ENCODE results near the gene NUP210.

NUP210 gene

DNA sequence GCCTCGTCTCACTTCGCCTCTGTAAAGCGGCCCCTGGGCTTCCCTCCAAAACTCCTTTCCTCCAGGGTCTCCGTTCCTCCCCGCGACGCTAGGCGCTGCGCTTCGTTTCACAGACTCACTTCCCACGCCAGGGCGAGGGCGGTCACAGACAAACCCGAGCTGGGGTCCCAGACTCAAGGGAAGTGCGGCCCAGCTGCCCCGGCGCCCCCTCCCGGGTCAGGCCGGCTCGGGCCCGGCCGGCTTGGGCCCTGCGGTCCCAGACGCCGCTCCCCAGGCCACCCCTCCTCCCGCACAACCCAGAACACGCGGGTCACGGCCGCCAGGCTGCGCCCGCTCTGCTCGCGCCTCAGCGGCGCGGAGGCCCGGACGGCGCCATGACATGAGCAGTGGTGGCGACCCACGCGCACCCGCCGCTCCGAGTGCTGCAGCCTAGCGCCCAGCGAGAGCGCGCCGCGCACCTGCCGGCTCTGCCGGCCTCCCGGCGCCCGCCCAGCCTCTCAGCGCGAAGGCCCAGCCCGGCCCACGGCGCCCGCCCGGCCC lies 547 bp downstream of the NUP210 start:
- peak overlapping the region; percentile 50 for H3K4me3 ChIP-seq (ENCODE audit: low read length)
- no peak for DNase-seq (ENCODE audit: low read depth)
- TF ChIP-seq, protein P1, sequence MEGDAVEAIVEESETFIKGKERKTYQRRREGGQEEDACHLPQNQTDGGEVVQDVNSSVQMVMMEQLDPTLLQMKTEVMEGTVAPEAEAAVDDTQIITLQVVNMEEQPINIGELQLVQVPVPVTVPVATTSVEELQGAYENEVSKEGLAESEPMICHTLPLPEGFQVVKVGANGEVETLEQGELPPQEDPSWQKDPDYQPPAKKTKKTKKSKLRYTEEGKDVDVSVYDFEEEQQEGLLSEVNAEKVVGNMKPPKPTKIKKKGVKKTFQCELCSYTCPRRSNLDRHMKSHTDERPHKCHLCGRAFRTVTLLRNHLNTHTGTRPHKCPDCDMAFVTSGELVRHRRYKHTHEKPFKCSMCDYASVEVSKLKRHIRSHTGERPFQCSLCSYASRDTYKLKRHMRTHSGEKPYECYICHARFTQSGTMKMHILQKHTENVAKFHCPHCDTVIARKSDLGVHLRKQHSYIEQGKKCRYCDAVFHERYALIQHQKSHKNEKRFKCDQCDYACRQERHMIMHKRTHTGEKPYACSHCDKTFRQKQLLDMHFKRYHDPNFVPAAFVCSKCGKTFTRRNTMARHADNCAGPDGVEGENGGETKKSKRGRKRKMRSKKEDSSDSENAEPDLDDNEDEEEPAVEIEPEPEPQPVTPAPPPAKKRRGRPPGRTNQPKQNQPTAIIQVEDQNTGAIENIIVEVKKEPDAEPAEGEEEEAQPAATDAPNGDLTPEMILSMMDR (conservative IDR thresholded peaks at IDR 0.05; ENCODE audit: low read depth, low read length): no peak

DNA sequence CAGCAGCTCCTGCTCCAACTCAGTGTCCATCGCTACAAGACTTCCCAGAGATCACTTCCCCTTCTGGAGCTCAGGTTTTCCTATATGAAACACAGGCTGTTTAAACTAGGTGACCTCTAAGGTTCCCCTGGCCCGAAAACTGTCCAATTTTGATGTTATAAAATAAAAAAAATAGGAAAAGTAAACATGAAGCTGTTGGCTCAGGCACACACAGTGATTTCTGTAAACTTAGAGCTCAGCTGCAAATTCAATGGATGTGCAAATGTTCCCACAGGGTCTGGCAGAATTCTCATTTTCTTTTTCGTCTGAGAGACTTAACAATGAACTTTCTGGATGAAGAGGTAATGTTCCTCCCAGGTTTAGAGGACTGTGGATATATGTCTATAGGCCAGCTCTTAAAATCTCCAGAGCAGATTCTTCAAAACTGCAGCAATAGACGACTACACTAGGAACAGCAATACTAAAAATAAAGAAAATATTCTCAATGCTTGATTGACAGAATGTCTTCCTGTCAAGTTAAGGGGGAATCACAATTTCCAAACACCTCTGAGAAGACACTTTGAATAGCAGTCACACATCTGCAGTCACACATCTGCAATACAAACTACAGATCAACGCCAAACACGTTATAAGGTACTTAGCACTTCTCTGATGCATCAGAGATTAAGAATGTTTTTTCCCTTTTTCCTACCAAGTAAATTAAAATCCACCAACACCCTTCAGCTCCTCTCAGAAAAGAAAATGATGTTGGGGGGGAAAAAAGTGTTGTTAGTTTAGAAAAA lies 2.8 kb downstream of the NUP210 start:
- DNase-seq (ENCODE audit: low read depth): no peak
- H3K4me3 ChIP-seq (ENCODE audit: low read length): no peak overlapping the region
- TF ChIP-seq, protein P1 (conservative IDR thresholded peaks at IDR 0.05; ENCODE audit: low read depth, low read length): no peak

DNA sequence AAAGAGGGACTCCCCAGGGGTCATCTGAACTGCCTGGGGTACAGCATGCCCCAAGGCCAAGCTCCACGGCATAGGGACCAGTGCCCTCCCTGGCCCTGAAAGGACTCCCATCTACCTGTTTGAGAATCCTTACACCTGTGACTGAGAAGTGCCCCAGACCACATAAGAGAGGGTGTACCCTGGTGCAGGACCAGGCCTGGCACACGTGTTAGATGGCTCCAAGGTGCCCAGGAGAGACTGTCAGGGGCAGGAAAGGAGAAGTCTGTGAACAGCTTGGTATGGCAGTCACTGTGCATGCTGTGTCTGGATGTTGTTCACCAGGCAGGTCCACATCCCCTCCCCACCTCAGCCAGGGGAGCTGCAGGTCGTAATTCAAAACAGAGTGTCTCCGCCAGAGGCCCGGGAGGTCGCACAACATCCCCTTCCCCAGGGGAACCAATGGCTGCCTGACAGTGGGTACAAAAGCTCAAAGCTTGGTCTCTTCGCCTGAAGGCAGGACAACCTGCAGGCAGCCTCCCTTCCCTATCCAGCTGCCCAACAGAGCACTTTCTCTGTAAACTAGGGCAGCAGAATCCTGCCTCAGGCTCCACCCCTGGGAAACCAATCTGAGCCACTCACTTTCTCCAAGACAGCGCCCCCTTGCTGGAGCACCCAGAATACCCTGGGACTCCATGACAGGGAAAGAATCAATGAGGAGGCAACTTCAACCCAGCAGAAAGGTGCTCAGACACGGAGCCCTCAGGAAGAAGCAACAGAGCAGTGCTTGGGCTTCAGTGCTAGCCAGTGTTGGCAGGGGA lies 3.9 kb downstream of the NUP210 start:
- DNase-seq (ENCODE audit: low read depth): no peak
- TF ChIP-seq, protein P1 (conservative IDR thresholded peaks at IDR 0.05; ENCODE audit: low read depth, low read length): peak; percentile 36
- no peak overlapping the region for H3K4me3 ChIP-seq (ENCODE audit: low read length)

DNA sequence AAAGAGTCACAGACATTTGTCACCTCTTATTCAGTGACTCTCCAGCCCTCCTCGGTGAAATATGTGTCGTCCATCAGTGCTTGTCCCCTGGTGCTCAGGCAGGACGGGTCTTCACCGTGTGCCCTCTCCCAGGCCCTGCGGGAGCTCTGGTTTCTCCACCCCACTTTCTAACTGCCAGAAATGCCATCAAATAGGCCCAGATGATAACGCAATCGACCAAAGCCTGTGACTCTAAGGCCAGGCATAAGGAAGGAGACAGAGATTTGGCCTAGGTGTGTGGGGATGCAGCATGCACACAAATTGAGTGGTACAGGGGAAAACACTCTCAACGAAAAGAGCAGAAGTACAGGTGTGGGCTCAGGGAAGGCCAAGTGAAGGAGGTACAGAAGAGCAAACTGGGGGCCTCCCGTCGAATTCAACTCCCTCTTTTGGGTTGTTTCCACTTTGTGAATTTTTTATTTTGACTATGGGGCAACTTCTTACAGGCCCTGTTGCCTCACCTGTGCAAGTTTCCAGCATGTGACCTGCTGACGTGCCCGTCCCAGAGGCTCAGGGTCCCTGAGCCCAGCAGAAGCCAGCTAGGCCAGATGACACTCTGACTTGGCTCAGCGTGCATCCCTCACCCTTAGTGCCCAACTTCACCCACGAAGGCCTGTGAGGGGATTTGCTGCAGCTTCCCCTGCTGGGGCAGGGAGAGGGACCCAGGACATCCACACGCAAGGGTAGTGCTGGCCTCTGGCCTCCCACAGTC lies 4.7 kb downstream of the NUP210 start:
- TF ChIP-seq, protein P1 (conservative IDR thresholded peaks at IDR 0.05; ENCODE audit: low read depth, low read length): no peak
- no peak for DNase-seq (ENCODE audit: low read depth)
- H3K4me3 ChIP-seq (ENCODE audit: low read length): no peak overlapping the region

DNA sequence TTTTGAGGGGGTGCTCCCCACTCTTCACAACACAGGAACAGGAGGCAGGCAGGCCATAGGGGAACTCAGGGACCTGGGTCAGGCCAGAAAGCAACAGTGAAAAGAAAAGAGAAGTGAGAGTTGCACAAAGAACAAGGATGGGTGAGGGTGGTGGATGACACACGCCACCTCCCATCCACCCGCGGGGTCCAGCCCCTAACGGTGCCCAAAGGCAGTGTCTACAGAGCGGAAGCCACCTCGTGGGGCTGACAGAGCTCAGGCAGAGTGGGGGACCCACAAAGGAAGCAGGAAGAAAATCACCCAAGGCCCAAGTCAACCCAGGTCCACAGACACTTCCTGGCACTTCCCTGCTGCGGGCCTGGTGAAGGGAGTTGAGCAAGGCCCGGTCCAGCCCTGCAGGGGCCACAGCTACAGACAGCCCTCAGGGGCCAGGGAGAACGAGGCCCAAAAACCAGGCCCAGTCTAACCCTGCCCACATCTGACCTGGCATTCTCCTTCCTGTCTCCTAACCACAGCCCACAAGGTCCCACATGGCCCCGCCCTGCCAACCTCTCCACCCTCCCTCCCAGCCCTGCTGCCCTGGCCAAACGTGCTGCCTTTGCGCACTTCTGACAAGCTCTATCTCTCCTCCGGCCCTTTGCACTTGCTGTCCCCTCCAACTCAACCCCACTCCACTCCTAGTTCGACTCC lies 5.9 kb downstream of the NUP210 start:
- H3K4me3 ChIP-seq (ENCODE audit: low read length): no peak overlapping the region
- DNase-seq (ENCODE audit: low read depth): no peak
- TF ChIP-seq, protein P1 (conservative IDR thresholded peaks at IDR 0.05; ENCODE audit: low read depth, low read length): no peak

DNA sequence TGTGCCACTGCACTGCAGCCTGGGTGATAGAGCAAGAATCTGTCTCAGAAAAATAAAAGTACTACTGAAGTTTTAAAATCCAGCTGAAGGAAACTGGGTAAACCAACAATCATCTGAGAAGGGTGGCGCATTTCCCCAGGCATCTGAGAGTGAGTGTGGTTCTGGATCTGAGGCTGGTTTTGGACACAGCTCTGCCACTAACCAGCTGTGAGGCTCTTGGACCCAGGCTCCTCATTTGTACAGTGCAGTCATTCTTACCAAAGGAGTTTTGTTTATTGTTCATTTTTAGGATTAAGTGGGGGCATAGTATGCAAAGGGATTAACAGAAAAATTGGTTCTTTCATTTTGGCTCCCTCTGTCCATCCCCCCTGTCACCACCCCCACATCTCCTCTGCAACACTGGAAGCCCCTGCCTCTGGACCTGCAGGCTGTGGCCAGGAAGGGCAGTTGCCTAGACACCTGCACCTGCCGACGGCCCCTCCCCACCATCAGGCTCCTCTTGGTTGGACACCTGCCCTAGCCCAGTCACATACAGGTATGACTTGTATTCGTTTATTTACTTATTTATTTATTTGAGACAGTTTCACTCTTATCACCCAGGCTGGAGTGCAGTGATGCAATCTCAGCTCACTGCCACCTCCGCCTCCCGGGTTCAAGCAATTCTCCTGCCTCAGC lies 8.8 kb downstream of the NUP210 start:
- no peak overlapping the region for H3K4me3 ChIP-seq (ENCODE audit: low read length)
- DNase-seq (ENCODE audit: low read depth): no peak
- TF ChIP-seq, protein P1 (conservative IDR thresholded peaks at IDR 0.05; ENCODE audit: low read depth, low read length): no peak

All from retinal pigment epithelial cell (primary cell).